Natural killer cell treated with Interleukin-12 subunit alpha and Interleukin-12 subunit beta and Interleukin-15 and Interleukin-18, amount 100 ng/mL, for 72 hours (primary cell): ENCODE data around the gene BCAT1. TPM values are rescaled to one million over a fixed set of nuclear protein-coding genes. Genes with fewer than 3 reads are reported as not detected.
"Not testable (repeated sequence)": the region's sequence is repeated elsewhere in the genome, so short reads cannot be mapped to it uniquely, and the experiment has no call there.

Source experiments
- ATAC-seq, 2 donors: fragments of 150-1000 bp; cut with Tn5 transposase in 1 of 2; sonication (Bioruptor Pico), chemical (Tn5 transposase) in 1 of 2; 2 replicates each; pipeline ENCODE4 v1.10.0; 2021
- DNase-seq: peaks from one replicate; pipeline ENCODE4 v3.0.0; 2022; ENCODE audit warnings: low spot score
- H3K27ac Mint-ChIP-seq, 2 donors: 1 replicate in 1 of 2; 2 replicates in 1 of 2; pipeline ENCODE4 v1.8.0; 2022; ENCODE audit warnings: mixed read lengths in 2 of 2, mild to moderate bottlenecking in 1 of 2, moderate library complexity in 1 of 2
- H3K27me3 Mint-ChIP-seq, 2 donors: 1 replicate in 1 of 2; 2 replicates in 1 of 2; pipeline ENCODE4 v1.8.0; 2022; ENCODE audit warnings: mixed read lengths in 2 of 2
- H3K36me3 Mint-ChIP-seq: one replicate; pipeline ENCODE4 v1.8.0; 2022; ENCODE audit warnings: mixed read lengths
- H3K4me1 Mint-ChIP-seq, 2 donors: 1 replicate in 1 of 2; 2 replicates in 1 of 2; pipeline ENCODE4 v1.8.0; 2022; ENCODE audit warnings: low read depth in 2 of 2, mixed read lengths in 2 of 2, mild to moderate bottlenecking in 1 of 2
- H3K4me3 Mint-ChIP-seq: one replicate; pipeline ENCODE4 v1.8.0; 2022; ENCODE audit warnings: mixed read lengths
- H3K9me3 Mint-ChIP-seq: 2 replicates; pipeline ENCODE4 v1.8.0; 2022; ENCODE audit warnings: mixed read lengths
- total RNA-seq, 2 donors: library from RNA; stranded (reverse); gene quantifications; one replicate each; pipeline ENCODE4 v1.2.3, GENCODE V29; 2022

The BCAT1 gene
- total RNA-seq, 2 donors from 2014 or later = 14.5 to 49.4 TPM

DNA sequence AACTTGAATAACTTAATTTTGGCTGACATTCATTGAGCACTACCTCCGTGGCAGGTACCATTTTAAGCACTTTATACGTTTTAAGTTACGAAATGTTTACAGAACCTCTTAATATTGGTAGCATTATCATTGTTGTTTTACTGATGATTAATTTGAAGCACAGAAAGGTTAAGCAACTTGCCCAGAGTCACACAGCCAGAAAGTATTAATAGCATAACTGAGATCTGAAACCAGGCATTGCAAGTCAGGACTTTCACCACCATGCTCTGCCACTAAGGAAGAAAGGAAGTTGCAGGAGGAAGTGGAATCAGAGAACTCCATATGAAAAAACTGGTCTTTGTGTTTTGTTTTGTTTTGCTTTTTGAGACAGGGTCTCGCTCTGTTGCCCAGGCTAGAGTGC, 28.2 kb upstream of the BCAT1 start:
- DNase-seq (no peak), ATAC-seq (no peak)
- no peaks in the 10 kb centered on the region for H3K9me3 Mint-ChIP-seq
- H3K4me3 Mint-ChIP-seq = no peak overlapping the region
- H3K36me3 Mint-ChIP-seq = no peaks in the 10 kb centered on the region
- H3K27me3 Mint-ChIP-seq = peaks cover 0 to 5% of the 10 kb centered on the region in 2 donors
- H3K4me1 Mint-ChIP-seq = peaks cover 0 to 4% of the 10 kb centered on the region in 2 donors
- H3K27ac Mint-ChIP-seq = no peak overlapping the region

DNA sequence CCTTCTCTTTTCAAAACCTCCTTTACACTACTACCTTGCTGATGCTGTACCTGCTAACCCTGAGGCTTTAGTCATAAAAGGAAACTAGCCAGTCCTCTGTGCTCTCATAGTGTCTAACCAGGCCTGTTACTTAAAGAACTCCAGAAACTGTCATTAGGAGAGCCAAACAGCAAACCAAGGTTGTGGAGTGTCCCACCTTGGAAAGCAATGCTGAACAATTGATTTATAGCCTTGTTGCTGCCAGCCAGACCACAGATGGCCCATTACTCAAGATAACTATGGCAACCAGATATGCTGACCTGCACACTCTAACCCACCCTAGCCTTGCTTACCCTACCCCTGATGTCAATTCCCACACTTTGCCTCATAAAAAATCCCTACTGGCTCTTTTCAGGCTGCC, 26.5 kb upstream of the BCAT1 start:
- Mint-ChIP-seq H3K4me3 (no peak overlapping the region), H3K36me3 (no peaks in the 10 kb centered on the region), H3K4me1 (peaks cover 0 to 4% of the 10 kb centered on the region in 2 donors), H3K9me3 (no peaks in the 10 kb centered on the region), H3K27me3 (peaks cover 0 to 5% of the 10 kb centered on the region in 2 donors), H3K27ac (no peak overlapping the region)
- DNase-seq (no peak), ATAC-seq (no peak)

DNA sequence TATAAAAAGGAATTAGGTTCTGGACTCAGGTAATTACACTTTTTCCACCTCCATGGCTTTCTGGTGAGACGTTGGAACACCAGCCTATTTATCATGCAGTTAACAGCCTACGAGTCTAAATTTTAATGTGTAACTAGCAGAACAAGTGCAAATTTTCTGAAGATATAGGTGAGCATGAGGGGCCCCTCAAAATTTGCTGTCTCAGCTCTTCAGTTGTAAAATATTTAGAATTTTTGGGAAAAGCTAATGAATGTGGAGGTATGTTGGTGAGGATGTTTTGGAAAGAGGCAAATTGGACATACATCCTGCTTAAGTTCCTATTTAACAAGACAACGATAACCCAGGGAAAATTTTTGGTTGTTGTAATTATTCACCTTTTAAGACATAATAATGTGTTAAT, 25.3 kb upstream of the BCAT1 start:
- Mint-ChIP-seq H3K27ac (no peak overlapping the region), H3K36me3 (no peaks in the 10 kb centered on the region), H3K27me3 (peaks cover 0 to 5% of the 10 kb centered on the region in 2 donors), H3K9me3 (no peaks in the 10 kb centered on the region), H3K4me1 (peaks cover 0 to 4% of the 10 kb centered on the region in 2 donors), H3K4me3 (no peak overlapping the region)
- ATAC-seq (no peak), DNase-seq (no peak)

DNA sequence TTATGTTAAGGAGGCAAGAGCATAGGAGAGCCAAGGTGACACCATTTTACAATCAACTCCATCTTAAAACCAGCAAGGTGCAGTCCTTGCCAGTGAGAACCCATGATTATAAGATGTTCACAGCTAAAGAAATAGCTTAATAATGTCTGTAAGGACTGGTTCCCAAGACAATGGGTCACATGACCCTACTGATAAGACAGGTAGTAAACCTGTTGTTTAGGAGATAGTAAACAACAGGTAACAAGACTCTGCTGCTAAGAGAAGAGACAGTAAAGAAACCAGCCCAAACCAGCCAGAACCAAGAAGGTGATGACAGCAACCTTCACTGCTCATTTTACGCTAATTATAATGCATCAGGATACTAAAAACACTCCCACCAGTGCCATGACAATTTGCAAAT, 23.2 kb upstream of the BCAT1 start:
- no peak for ATAC-seq
- peaks cover 0 to 4% of the 10 kb centered on the region in 2 donors for H3K27me3 Mint-ChIP-seq
- no peaks in the 10 kb centered on the region for H3K36me3 Mint-ChIP-seq

DNA sequence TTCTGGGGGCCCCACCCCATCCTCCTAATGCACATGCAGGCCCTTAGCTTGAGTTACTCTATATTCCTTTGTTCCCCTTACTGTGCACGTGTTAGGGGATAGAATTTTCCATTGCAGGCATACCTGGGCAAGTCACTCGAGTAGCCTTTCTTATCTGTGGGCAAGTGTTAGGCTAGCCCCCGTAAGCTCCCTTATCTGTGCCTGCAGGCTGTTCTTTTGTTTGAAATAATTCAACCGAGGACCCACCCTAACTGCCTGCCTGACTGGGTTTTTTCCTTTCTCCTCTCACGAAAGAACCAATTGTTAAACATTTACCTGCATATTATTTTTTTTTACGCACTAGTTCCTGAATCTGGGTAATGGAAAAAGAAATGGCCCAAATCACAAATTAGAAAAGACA, 21.3 kb upstream of the BCAT1 start:
- ATAC-seq = no peak
- H3K27me3 Mint-ChIP-seq = no peaks in the 10 kb centered on the region
- no peak overlapping the region for H3K27ac Mint-ChIP-seq

More for the DNA sequence above, 23.2 kb upstream of the BCAT1 start:
- DNase-seq = no peak
- H3K4me3 Mint-ChIP-seq = no peak overlapping the region
- no peaks in the 10 kb centered on the region for H3K9me3 Mint-ChIP-seq
- H3K4me1 Mint-ChIP-seq = peaks cover 0 to 2% of the 10 kb centered on the region in 2 donors
- no peak overlapping the region for H3K27ac Mint-ChIP-seq

DNA sequence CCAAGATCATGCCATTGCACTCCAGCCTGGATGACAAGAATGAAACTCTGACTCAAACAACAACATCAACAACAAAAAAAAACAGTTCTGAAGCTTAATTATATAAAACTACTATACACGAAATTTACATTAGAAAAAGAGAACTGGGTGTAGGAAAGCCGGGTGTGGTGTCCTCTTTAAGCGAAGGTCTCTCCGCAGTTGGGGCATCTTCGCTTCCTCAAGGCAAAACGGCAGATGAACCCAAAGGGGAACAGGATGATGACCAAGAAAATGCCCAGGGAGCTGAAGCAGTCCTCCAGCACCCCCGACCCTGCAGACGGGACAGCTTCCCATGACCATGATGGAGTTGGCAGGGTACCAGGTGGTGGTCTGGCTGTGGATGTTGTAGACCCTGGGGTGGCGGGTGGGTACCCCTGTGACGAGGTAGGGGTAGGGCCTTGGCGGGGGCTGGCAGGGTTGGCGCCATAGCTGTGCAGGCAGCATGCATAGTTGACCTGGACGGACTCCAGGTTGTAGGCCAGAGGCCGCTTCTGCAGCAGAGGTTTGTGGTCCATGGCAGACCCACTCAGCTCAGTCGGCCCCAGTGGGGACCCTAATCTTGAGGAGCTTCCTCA, 18.2 kb upstream of the BCAT1 start:
- no peaks in the 10 kb centered on the region for H3K9me3 Mint-ChIP-seq
- no peak overlapping the region for H3K27ac Mint-ChIP-seq
- ATAC-seq = peak; percentile 31 to 45
- peaks cover 7% of the 10 kb centered on the region for H3K36me3 Mint-ChIP-seq
- no peaks in the 10 kb centered on the region for H3K4me1 Mint-ChIP-seq
- no peak for DNase-seq
- H3K27me3 Mint-ChIP-seq = no peaks in the 10 kb centered on the region
- no peak overlapping the region for H3K4me3 Mint-ChIP-seq

More for the DNA sequence above, 21.3 kb upstream of the BCAT1 start:
- no peak for DNase-seq
- no peaks in the 10 kb centered on the region for H3K36me3 Mint-ChIP-seq
- H3K9me3 Mint-ChIP-seq = no peaks in the 10 kb centered on the region
- H3K4me1 Mint-ChIP-seq = no peaks in the 10 kb centered on the region
- H3K4me3 Mint-ChIP-seq = no peak overlapping the region

DNA sequence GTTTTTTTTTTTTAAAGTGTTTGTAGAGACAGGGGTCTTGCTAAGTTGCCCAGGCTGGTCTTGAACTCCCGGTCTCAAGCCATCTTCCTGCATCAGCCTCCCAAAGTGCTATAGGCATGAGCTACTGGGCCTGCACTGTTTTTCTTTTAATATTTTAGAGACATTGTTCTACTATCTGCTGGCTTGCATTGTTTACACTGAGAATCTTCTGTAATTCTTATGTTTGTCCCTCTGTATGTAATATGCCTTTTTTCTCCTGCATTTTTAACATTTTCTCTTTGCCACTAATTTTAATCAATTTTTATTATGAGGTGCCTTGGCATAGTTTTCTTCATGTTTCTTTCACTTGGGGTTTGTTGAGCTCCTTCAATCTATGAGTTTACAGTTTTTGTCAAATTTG, 15.4 kb upstream of the BCAT1 start:
- Mint-ChIP-seq H3K27ac (no peak overlapping the region), H3K36me3 (peaks cover 7% of the 10 kb centered on the region), H3K4me1 (peaks cover 0 to 11% of the 10 kb centered on the region in 2 donors), H3K9me3 (no peaks in the 10 kb centered on the region), H3K27me3 (peaks cover 0 to 6% of the 10 kb centered on the region in 2 donors), H3K4me3 (no peak overlapping the region)
- ATAC-seq (no peak), DNase-seq (no peak)

DNA sequence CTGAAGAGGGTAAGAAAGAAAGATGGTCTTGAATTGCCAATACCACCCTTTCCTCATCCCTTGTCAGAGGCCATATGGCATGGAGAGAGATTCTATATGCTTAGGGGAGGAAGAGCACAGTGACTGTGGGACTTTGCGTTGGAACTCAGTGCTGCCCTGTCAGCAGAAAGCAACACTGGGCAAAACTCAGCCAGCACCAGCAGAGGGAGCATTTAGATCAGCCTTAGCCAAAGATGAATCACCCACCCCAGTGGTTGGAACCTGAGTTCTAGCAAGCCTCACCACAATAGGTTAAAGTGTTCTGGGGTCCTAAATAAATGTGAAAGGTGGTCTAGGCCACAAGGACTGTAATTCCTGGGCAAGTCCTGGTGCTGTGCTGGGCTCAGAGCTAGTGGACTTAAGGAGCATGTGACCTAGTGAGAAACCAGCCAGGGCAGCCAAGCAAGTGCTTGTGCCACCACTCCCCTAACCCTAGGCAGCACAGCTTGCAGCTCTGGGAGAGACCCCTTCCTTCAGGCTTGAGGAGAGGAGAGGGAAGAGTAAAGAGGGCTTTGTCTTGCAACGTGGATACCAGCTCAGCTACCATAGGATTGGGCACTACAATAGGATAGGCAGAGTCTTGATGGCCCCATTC, 11.4 kb upstream of the BCAT1 start:
- ATAC-seq (peak; percentile 67 to 82), DNase-seq (no peak)
- H3K4me3 Mint-ChIP-seq = no peak overlapping the region
- peaks cover 0 to 11% of the 10 kb centered on the region in 2 donors for H3K4me1 Mint-ChIP-seq
- peaks cover 7% of the 10 kb centered on the region for H3K36me3 Mint-ChIP-seq
- H3K27ac Mint-ChIP-seq = no peak overlapping the region
- H3K27me3 Mint-ChIP-seq = peaks cover 2 to 12% of the 10 kb centered on the region in 2 donors
- H3K9me3 Mint-ChIP-seq = no peaks in the 10 kb centered on the region

DNA sequence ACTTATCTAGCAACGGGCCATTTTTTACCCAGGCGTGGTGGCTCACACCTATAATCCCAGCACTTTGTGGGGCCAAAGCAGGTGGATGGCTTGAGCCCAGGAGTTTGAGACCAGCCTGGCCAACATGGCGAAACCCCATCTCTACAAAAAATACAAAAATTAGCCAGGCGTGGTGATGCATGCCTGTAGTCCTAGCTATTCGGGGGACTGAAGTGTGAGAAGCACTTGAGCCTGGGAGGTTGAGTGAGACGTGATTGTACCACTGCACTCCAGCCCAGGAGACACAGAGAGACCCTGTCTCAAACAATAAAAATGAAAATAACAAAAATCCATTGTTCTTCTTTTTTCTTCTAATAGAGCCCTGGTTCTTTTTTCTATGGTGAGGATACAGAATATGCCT, 7.5 kb upstream of the BCAT1 start:
- Mint-ChIP-seq H3K4me1 (peaks cover 0 to 11% of the 10 kb centered on the region in 2 donors), H3K27me3 (peaks cover 15 to 27% of the 10 kb centered on the region in 2 donors)
- DNase-seq, ATAC-seq, H3K27ac Mint-ChIP-seq, H3K9me3 Mint-ChIP-seq, H3K36me3 Mint-ChIP-seq, H3K4me3 Mint-ChIP-seq: not testable (repeated sequence)

DNA sequence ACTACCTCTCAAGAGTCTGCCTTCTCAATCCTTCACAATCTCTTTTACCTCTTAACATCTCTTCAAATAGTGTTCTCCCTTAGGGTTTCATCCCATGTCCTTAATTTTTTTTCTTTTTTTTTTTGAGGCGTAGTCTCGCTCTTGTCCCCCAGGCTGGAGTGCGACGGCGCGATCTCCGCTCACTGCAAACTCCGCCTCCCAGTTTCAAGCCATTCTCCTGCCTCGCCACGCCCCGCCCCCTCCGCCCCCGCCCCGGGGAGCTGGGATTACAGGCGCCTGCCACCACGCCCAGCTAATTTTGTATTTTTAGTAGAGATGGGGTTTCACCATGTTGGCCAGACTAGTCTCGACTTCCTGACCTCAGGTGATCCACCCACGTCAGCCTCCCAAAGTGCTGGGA, 7.0 kb upstream of the BCAT1 start:
- peaks cover 15 to 27% of the 10 kb centered on the region in 2 donors for H3K27me3 Mint-ChIP-seq
- no peak for DNase-seq
- peaks cover 0 to 11% of the 10 kb centered on the region in 2 donors for H3K4me1 Mint-ChIP-seq
- H3K27ac Mint-ChIP-seq = no peak overlapping the region
- no peaks in the 10 kb centered on the region for H3K9me3 Mint-ChIP-seq
- no peak for ATAC-seq
- no peak overlapping the region for H3K4me3 Mint-ChIP-seq
- H3K36me3 Mint-ChIP-seq = no peaks in the 10 kb centered on the region

DNA sequence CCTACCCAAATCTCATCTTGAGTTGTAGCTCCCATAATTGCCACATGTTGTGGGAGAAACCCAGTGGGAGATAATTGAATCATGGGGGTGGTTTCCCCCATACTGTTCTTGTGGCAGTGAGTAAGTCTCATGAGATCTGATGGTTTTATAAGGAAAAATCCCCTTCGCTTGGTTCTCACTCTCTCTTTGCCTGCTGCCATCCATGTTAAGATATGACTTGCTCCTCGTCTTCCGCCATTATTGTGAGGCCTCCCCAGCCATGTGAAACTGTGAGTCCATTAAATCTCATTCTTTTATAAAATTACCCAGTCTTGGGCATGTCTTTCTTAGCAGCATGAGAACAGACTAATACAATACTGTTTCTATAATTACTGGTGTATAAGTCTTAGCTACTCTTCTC, 6.5 kb upstream of the BCAT1 start:
- Mint-ChIP-seq H3K9me3 (no peaks in the 10 kb centered on the region), H3K4me3 (no peak overlapping the region), H3K4me1 (peaks cover 3 to 13% of the 10 kb centered on the region in 2 donors), H3K27ac (no peak overlapping the region), H3K27me3 (peaks cover 15 to 32% of the 10 kb centered on the region in 2 donors), H3K36me3 (no peaks in the 10 kb centered on the region)
- DNase-seq = no peak
- ATAC-seq = peak in 1 of 2 donors; percentile 53

DNA sequence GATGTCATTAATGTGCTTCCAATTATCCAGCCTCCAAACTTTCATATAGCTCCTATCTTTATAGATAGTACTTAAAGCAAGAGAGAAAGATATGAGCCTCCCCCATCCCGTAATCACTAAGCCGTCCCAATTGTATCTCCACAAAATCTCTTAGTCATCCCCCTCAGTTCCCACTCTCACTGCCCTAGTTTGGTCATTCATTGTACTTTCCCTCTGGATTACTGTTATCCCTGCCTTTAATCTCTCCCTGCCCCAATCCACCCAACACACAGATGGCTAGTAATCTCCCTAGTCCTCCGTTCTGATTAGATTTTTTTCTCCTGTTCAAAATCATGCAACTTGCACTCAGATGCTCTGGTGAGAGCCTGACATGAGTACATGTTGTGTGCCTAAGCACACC, 5.4 kb upstream of the BCAT1 start:
- Mint-ChIP-seq H3K4me1 (peaks cover 7 to 12% of the 10 kb centered on the region in 2 donors), H3K9me3 (no peaks in the 10 kb centered on the region), H3K4me3 (no peak overlapping the region), H3K27ac (no peak overlapping the region), H3K36me3 (no peaks in the 10 kb centered on the region), H3K27me3 (peaks cover 18 to 35% of the 10 kb centered on the region in 2 donors)
- ATAC-seq (no peak), DNase-seq (no peak)

DNA sequence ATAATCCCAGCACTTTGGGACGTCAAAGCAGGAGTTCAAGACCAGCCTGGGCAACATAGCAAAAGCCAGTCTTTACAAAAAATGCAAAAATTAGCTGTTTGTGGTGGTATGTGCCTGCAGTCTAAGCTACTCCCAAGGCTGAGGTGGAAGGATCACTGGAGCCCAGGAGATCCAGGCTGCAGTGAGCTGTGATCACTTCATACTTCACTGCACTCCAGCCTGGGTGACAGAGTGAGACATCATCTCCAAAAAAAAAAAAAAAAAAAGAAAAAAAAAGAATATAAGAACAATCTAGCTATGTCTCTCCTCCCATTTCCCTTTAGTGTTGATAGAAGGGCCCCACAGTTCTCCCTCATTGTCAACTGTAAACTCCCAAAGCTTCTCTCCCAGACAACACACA, 3.5 kb upstream of the BCAT1 start:
- Mint-ChIP-seq H3K27me3 (peaks cover 23 to 46% of the 10 kb centered on the region in 2 donors), H3K27ac (no peak overlapping the region), H3K4me3 (no peak overlapping the region), H3K9me3 (no peaks in the 10 kb centered on the region), H3K36me3 (peaks cover under 1% of the 10 kb centered on the region), H3K4me1 (peaks cover 21 to 29% of the 10 kb centered on the region in 2 donors)
- DNase-seq (no peak), ATAC-seq (no peak)

DNA sequence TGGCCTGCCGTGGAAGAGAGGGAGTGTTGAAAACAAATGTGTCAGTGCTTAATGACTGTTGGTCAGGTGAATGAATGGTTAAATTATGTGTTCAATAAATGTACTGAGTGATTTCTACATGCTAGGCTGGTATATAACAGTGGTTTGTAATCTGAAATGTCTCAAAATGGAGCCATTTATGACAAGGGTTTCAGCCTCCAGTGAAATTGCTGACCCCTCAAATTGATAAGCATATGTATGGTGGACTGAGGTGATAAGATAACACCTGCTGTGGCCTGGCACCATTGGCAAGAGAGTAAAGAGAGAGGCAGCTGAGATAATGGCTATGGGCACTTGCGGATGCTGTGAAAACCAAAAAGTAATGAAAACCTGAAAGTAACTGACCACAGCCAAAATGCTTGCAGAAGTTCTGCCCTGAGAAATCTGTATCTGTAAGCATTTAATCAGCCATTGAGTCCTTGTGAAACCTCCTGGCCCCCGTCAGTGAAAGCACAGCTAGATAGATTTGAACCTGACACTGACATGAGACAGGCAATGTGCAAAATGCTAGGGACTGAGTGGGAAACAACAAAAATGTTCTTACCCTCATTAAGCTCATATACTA, 1.4 kb upstream of the BCAT1 start:
- peaks cover 26 to 35% of the 10 kb centered on the region in 2 donors for H3K4me1 Mint-ChIP-seq
- H3K4me3 Mint-ChIP-seq = peak overlapping the region; percentile 11
- peaks cover 7% of the 10 kb centered on the region for H3K36me3 Mint-ChIP-seq
- peaks cover 27 to 56% of the 10 kb centered on the region in 2 donors for H3K27me3 Mint-ChIP-seq
- no peak overlapping the region for H3K27ac Mint-ChIP-seq
- no peak for ATAC-seq
- DNase-seq = no peak
- no peaks in the 10 kb centered on the region for H3K9me3 Mint-ChIP-seq
